ENCODE data around the gene SMARCD1. TPM values are rescaled to one million over a fixed set of nuclear protein-coding genes. Genes with fewer than 3 reads are reported as not detected.
A peak's percentile ranks its signal among the peaks of the same experiment; 100 is the strongest.

The SMARCD1 gene
- polyA plus RNA-seq (ENCODE audit: insufficient read length in 4 of 4): 100 to 1,000 TPM; 102 to 183 (median 175) TPM

DNA sequence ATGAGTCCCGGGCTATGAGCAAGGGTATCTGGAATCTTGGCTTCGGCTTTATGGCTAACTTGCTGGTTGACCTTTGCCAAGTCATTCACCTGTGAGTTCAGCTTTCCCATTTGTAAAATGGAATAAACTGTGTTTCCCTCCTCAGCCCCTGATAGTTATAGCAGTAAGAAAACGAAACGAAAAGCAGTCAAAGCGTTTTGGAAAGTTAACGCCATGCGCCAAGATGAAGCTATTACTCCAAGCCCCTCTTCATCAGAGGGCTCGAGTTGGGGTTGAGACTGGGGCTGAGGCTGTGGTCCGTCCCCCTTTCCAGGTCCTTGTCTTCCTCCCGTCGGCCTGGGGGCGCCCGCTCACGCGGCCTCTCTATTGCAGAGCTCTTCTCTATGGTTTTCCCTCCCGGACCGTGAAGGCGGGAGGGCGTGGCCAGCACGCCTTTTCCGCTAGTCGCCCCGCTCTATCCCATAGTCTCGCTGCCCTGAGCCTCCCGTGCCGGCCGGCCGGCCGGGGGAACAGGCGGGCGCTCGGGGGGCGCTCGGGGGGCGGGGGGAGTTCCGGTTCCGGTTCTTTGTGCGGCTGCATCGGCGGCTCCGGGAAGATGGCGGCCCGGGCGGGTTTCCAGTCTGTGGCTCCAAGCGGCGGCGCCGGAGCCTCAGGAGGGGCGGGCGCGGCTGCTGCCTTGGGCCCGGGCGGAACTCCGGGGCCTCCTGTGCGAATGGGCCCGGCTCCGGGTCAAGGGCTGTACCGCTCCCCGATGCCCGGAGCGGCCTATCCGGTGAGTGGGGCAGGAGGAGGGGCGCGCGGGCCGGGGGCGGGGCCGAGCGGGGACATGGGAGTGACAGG lies at the start of gene SMARCD1:
TSS of gene SMARCD1 (plus strand) at position 568 of the 840 bp plus-strand sequence. CDS start at position 596, 28 bp downstream.
- DNase-seq (ENCODE audit: low read depth in 4 of 4, low spot score in 3 of 4): peak; percentile 85 to 89 (median 87)

DNA sequence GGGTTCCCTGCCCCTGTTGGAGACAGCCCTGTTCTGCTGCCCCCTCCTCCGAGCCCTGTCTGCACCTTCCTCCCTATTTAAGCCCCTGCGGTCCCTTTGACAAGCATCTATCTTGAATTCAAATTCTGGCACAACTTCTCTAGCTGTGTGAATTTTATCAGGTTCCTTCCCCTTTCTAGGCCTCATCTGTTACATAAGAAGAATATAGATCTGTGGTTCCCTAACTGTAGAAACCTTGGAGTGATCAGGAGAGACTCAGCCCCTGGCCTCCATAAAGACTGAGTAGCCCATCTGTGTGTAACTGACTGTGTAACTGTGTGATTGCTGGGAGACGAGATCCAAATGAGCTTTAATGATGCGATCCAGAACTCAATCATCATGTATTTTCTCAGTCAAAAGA lies 46.8 kb upstream of the SMARCD1 start:
- DNase-seq (ENCODE audit: low read depth in 4 of 4, low spot score in 3 of 4): no peak

DNA sequence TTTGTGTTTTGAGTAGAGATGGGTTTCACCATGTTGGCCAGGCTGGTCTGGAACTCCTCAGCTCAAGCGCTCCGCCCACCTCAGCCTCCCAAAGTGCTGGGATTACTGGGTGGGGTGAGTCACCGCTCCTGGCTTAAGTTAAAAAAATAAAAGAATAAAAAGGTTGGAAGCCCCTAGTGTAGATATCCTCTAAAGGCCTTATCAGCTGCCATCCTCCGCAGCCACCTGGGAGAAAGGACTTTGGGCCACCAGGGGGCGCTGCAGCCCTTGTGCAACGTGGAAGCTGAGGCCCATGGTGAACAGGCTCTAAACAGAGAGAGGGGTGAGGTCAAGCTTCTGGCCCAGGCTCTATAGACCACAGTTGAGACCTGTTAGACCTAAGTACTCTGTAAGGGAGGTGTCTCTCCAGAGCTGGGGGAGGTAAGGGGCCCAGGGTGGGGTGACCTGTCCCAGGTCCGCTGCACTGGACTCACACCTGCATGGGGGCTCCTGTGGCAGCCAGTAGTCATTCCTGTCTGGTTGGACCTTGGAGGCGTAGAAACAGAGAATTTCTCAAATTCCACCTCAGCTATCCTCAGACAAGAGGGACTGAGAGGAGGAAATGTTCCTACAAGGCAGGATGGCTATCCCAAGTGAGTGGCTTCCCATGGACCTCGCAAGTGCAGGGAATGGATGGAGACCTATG lies 45.8 kb upstream of the SMARCD1 start:
- DNase-seq (ENCODE audit: low read depth in 4 of 4, low spot score in 3 of 4): no peak

DNA sequence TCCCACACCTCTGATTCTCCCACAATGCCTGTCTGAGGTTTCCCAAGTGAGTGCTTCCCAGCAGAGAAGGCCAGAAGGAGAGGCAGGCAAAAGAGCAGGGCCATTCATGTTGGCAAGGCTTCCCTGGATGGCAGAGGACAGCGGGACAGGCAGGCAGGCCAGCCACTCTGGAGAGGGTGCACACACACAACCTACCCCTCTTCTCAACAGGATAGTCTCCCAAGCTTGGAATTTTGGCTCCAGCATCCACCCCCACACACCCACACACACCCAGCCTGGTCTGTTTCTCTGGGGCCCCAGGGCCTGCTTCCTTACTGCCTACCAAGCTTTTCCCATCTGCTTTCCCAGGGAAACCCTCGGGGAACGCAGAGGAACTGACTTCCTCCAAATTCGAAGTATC lies 44.5 kb upstream of the SMARCD1 start:
- no peak for DNase-seq (ENCODE audit: low read depth in 4 of 4, low spot score in 3 of 4)

DNA sequence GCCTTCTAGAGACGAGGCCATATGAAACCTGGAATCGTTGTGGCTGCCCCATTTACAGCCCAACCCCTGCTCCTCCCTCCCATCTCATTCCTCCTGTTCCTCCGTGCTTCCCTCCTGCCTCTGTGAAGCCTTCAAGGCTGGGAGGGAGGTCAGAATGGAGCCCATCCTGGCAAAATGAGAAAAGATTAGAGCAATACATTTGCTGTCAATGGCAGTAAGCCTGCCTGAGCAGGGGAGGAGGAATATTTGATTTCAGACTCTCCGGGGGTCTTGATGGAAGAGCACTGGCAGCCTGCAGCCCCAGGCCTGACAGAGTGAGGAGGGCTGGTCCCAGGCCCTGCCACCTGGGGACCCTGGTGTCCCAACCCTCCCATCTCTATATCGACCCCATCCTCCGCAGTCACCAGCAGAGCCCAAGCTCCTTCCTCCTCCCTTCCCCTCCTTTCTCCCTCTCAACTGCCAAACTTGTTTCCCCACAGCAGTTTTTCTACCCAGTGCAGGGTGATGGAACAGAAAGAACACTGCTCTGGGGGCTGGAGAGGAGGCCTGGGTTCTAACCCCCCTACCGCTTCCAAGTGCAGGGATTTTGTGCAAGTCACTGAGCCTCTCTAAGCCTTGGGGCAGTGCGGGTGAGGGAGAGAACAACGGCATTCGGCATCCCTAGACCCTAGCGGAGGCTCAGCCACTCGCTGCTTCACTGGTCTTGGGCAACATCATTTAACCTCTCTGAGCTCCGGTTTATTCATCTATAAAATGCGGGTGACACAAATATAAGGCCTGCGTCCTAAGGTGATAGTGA lies 43.9 kb upstream of the SMARCD1 start:
- DNase-seq (ENCODE audit: low read depth in 4 of 4, low spot score in 3 of 4): no peak

DNA sequence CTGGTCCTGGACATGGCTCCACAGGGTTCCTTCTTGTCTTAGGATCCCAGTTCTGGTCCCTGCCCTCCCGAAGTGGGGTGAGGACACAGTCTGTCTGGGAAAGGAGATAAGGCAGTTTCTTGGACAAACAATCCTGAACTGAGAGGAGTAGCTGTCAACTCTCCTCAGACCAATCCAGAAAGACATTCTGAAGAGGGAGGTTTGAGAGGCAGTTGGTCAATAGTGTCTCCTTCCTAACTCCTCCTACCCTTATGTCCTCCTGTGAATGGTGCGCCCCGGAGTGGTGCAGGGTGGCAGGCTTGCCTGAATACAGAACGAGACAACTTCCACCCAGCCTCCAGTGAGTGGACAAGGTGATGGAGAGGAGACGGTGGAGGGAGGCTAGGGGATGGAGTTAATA lies 43.2 kb upstream of the SMARCD1 start:
- DNase-seq (ENCODE audit: low read depth in 4 of 4, low spot score in 3 of 4): no peak

DNA sequence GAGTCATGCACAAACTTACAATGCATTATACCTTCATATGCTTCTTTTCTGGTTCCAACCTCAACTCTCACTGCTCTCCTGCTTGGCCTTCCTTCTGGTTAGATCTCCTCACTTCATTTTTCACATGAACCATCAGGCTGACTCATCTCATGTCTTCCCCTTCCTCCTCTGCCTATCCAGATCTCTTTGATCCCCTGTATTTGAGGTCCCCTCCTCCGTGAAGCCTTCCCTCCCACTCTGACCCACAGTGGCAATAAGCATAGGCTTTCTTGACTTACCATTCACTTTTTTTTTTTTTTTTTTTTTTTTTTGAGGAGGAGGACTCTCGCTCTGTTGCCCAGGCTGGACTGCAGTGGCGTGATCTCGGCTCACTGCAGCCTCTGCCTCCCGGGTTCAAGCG lies 42.4 kb upstream of the SMARCD1 start:
- no peak for DNase-seq (ENCODE audit: low read depth in 4 of 4, low spot score in 3 of 4)

DNA sequence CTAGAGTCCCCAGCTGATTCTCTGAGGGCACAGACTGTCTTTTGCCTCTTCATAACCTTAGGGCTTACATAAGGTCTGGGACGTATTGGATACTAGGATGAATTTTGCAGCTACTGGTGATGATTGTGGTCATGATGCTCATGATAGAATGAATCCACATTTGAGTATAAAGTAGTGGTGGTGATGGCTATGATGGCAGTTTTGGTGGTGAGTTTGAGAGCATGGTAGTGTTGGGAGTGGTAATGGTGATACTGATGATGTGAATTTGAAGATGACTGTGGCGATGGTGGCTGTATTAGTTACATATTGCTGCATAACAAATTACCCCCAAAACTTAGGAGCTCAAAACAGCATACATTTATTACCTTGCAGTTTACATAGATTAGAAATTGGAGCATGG lies 41.8 kb upstream of the SMARCD1 start:
- no peak for DNase-seq (ENCODE audit: low read depth in 4 of 4, low spot score in 3 of 4)

DNA sequence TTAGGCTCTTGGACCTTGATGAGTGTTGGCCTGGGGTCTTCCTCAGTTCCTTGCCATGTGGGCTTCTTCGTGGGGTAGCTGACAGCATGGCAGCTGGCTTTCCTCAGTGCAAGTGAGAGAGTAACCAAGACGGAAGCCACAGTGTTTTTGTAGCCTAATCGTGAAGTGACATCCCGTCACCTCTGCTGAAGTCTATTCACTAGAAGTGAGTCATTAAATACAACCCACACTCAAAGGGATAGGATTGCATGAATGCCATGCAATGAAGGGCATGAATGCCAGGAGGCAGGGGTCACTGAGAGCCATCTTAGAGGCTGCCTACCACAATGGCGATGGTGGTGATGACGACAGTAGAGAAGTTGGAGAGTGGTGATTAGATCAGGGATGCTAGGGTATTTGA lies 41.3 kb upstream of the SMARCD1 start:
- DNase-seq (ENCODE audit: low read depth in 4 of 4, low spot score in 3 of 4): no peak

DNA sequence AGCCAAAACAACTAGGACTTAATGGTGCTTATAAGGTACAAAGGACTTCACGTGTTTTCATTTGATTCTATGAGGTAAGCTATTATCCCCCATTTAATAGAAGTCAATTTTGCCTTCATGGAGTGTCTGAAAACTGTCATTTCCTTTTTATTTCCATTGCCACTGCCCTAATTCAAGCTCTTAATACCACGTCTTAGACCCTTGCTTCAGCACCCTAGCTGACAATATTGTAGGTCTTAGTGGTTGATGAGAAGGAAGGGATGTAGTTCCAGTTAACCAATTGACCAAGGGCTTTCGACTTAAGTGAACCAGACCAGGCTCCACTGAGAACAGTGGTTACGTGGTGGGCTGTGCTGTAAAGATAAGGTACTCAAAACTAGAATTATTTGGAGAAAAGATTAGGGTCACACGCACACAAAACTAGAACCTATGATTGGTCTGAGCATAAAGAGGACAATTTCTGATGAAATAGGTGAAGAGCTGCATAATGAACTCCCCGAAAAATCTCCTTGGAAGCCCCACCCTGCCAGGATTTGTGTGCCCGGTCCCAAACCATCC lies 37.4 kb upstream of the SMARCD1 start:
- no peak for DNase-seq (ENCODE audit: low read depth in 4 of 4, low spot score in 3 of 4)

DNA sequence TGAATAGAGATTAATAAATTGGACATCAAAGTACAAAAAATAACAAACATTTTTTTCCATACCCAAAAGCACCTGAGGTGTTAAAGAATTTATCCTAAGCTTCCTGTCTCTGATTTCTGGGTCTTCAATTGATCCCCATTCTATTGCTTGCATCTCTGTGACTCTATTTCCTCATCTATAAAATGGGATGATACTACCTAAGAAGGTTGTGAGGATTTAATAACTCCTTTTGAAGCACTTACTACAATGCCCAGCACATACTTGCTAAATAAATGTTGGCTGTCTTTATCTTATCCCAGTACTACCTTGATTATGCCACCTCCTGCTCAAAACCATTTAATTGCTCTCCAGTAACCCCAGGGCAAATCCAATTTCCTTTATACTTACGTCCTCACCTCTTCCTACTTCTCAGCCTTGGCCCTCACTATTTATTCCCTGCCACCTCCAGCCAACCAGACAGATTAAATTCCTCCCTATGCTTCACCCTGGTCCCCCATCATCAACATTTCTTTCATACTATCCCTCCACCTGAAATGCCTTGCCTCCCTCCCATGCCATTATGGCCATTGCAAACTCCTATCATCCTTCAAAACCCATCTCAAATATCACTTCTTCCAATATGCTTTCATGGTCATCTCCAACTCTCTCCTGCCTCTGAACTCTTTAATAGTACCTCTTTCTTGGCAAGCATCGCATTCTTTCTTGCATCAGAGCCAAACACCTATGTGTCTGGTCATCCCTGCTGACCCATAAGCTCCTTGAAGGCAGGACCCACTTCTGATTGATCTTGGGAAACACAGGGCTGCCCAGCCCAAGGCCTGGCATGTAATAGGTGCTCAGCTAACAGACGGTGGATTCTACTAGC lies 35.7 kb upstream of the SMARCD1 start:
- no peak for DNase-seq (ENCODE audit: low read depth in 4 of 4, low spot score in 3 of 4)

DNA sequence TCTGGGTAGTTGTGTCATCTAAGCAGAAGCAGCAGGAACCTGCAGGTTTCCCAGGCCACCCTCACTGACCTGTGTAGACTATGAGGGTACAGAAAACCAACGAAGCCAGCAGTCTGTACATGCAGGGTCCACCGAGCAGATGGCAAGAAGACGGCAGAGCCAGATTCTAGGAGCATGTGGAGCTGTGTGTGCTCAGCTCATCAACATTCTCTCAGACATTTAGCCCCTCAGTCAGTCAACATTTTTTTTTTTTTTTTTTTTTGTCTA lies 35.1 kb upstream of the SMARCD1 start:
- DNase-seq (ENCODE audit: low read depth in 4 of 4, low spot score in 3 of 4): no peak

DNA sequence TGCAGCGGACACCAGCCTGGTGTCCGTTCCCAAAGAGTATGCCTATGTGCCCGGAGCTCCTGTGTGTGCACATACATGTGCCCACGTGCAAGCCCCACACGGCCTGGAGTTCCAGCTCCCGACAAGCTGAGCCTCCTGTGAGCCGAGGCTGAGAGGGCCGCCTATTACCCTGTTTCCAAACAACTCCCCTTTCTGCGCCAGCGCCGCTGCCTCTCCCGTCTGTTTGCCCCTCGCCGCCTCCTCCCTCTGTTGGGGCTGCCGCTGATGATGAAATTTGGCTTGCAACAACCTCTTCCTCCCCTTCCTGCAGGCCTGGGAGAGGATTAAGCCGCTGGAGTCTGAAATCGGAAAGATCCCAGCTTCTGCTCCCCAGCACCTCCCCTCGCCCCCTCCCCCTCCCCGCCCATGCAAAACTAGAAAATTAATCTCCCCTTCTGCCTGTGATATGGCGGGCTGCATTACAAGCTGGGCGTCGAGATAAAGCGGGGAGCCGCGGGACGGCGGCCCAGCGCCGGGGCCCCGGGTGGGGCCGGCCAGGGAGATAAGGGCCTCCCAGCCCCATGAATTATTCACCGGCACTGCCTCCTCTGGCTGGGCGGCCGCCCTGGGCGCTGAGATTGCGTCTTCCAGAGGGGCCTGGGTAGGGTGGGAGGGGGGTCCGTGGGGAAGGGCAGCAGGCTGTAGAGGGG lies 34.6 kb upstream of the SMARCD1 start:
- no peak for DNase-seq (ENCODE audit: low read depth in 4 of 4, low spot score in 3 of 4)

DNA sequence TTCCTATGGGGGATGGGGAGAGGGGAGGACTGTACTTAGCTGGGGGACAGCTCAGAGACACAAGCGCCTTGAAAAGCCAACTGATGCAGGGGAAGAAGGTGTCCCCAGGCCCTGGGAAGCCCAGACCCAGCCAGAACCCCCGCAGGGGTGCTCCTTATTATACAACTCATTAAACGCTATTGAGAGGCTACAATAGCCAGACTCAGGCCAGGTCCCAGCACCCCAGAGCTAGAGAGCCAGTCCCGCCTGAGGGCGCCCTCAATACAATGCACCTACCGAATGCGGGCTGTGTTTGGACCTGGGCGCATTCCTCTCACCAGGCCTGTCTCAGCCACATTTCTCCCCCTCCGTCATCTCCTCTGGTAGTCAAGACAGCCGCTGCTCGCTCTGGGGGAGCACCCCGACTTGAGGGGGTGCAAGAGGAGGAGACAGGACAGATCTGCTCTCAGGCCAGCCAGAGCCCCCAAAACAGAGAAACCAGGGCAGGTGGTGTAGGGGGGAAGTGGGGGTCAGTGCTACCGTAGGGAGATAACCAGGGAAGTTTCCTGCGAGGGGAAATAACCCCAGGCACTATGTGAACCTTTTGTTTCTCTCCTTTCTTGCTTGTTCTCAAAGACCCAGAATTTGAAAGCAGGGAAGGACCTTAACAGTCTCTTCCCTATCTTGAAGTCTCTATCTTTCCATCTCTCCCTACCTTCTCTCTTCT lies 33.9 kb upstream of the SMARCD1 start:
- DNase-seq (ENCODE audit: low read depth in 4 of 4, low spot score in 3 of 4): no peak

DNA sequence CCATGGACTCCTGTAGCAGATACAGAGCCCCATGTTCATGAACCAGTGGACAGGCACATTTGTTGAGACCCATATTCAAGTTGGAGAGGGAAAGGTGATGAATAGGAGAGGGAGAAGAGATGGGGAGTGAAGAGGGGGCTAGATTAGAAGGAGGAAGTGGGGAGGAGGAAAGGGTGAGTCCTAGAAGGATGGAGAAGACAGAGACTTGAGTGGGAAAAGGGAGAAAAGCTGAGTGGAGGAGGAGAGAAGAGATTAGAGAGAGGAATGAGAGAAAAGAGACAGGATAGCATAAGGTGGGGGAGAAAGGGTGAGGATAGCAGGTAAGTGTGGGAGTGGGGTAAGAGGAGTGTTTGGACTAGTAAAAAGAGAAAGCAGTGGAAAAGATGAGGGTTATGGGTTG lies 32.6 kb upstream of the SMARCD1 start:
- DNase-seq (ENCODE audit: low read depth in 4 of 4, low spot score in 3 of 4): no peak

DNA sequence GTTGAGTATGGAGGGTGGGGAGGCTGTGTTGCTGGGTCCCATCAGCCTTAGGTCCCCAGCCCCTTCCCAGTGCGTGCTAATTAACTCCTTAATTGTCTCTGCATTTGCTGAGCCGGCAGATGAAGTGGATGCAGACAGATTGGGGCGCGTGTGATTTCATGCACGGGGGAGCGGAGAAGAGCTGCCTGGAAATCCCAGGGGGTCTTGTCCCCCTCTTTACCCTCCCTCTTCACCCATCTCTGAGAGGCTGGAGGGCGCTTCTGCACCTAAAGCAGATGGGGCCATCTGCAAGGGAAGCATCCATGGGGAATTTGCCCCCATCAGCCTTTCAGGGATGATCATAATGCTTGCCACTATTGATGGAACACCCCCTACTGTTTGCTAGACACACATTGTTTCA lies 32.2 kb upstream of the SMARCD1 start:
- no peak for DNase-seq (ENCODE audit: low read depth in 4 of 4, low spot score in 3 of 4)

DNA sequence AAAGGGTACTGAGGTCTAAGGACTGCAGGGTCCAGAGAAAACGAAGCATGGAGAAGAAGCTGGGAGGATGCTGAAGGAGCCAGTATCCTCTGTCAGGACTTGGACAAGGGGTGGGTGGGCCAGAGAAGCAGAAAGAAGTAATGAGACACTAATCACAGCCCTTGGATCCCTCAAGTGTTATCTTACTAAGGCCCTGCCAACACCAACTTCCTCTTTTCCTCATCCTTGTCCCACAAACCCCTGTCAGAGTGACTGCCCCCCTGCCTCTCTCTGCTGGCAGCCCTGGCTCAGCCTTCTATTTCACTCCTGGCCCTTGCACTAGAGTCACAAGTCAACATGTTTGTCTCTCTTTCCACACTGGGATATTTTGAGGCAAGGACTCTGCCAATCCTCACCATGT lies 31.6 kb upstream of the SMARCD1 start:
- DNase-seq (ENCODE audit: low read depth in 4 of 4, low spot score in 3 of 4): no peak

DNA sequence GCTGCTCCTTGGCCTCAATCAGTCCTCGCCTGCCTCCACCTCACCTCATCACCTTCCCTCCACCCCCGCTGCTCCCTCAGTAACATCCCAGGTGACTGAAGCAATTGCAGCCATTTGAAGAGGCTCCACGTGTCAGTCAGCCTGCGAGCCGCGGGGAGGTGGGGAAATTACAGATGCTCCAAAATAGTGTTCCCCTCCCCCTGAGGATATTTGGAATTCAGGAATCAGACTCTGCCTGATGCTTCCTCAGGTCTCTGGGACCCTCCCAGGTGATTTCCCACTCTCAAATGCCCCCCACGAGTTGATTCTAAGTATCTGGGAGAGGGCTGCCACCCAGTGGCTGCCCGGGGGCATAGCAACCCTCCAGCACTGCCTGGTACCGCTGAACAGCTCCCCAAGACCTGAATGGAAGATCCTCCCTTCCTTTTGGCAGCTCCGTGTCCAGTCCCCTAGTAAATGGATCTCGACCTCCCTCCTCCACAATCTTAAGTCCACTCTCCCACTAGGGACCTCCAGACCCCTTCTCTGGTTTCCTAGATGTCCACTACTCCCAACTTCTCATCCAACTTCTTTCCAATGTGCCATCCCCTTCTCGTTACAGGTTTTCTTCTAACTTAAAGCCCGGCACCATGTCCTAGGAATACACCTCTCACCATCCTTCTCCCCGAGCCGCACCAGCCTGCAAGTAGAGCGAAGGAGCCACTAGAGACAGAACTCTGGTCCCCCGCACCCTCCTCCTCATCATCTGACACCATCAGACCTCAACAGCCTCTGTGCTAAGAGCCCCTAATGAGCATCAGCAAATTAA lies 29.1 kb upstream of the SMARCD1 start:
- no peak for DNase-seq (ENCODE audit: low read depth in 4 of 4, low spot score in 3 of 4)

Measured in left renal pelvis (tissue), 4 donors.